ENCODE results near the gene SWI5. TPM values are rescaled to one million over a fixed set of nuclear protein-coding genes. Genes with fewer than 3 reads are reported as not detected.

SWI5 gene
- total RNA-seq, 1 donor from 2014 or later, result 18.9 TPM

DNA sequence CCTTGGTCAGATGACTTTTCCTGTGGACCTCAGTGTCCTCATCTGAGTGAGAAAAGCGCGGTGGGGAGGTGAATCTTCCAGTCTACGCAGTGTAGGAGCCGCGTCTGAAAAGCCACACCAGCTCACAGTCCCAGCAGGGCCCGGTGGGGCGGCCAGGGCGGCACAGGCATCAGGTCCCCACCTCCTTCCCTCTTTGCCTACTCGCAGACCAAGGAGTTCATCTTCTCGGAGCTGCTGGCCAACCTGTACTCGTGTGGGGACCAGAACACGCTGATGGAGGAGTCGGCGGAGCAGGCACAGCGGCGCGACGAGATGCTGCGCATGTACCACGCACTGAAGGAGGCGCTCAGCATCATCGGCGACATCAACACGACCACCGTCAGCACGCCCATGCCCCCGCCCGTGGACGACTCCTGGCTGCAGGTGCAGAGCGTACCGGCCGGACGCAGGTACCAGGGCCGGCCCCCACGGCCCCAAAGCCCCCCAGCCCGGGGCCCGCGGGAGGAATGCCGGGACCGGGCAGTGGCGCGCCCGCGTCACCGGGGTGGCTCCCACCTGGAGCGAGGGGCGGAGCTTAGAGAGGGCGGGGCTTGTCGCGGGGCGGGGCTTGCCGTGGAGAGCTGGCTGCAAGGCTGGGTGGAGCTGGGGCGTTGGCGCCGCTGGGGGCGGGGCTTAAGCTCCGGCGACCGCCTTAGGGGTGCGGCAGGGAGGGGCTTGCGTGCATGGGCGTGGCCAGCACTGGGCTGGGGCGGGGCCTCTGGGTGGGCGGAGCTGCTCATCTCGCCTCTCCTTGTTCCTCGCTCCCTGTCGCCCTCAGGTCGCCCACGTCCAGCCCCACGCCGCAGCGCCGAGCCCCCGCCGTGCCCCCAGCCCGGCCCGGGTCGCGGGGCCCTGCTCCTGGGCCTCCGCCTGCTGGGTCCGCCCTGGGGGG is 25.9 kb upstream of the SWI5 start:
- TF ChIP-seq, protein P1, sequence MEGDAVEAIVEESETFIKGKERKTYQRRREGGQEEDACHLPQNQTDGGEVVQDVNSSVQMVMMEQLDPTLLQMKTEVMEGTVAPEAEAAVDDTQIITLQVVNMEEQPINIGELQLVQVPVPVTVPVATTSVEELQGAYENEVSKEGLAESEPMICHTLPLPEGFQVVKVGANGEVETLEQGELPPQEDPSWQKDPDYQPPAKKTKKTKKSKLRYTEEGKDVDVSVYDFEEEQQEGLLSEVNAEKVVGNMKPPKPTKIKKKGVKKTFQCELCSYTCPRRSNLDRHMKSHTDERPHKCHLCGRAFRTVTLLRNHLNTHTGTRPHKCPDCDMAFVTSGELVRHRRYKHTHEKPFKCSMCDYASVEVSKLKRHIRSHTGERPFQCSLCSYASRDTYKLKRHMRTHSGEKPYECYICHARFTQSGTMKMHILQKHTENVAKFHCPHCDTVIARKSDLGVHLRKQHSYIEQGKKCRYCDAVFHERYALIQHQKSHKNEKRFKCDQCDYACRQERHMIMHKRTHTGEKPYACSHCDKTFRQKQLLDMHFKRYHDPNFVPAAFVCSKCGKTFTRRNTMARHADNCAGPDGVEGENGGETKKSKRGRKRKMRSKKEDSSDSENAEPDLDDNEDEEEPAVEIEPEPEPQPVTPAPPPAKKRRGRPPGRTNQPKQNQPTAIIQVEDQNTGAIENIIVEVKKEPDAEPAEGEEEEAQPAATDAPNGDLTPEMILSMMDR (IDR thresholded peaks at IDR 0.05), result no peak
- no peaks in the 10 kb centered on the region for H3K27me3 ChIP-seq
- H3K4me1 ChIP-seq, result peaks cover 18% of the 10 kb centered on the region
- ATAC-seq, result peak; percentile 97
- H3K36me3 ChIP-seq, result no peaks in the 10 kb centered on the region
- no peak overlapping the region for H3K27ac ChIP-seq
- DNase-seq, result peak; percentile 96
- peak overlapping the region; percentile 46 for H3K4me3 ChIP-seq
- intact Hi-C loops (cut with DNase I), result no loop called here
- H3K9me3 ChIP-seq, result no peaks in the 10 kb centered on the region

DNA sequence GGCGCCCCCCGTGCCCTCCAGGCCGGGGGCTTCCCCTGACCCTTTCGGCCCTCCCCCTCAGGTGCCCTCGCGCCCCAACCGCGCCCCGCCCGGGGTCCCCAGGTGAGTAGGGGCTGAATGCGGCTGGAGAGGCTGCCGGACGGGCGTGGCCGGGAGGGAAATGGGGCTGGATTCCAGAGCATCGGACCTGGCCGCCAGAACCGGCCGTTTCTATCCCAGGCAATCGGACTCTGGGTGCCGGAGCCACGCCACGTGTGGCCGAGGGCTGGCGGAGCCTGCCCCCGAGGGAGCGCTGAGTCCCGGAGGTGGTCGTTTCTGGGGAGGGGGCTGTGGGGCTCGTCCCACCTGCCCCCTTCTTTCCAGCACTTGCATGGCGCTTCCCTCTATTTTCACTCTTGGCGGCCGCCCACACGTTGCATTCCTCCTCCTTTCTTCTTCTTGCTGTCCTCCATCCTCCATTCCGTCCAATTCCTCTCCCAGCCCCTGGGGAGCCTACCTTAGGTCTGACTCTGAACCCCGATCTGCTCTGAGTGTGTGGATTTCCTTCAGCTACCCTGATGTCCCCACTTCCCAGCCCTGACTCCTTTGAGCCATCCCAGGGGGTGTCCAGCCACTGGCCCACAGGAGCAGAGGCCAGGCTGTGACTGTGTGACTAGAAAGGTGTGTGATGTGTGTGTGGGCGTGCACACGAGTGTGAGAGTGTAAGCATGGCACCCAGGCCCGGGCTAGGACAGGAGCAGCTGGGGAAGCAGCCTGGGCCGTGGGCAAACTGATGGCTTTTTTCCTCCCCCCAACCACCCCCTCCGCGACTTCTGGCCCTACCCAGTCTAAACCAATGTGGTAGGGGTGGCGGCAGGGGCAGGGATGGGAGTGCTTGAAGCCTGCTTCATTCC is 25.0 kb upstream of the SWI5 start:
- peaks cover 9% of the 10 kb centered on the region for H3K4me1 ChIP-seq
- intact Hi-C loops (cut with DNase I), result no loop called here
- TF ChIP-seq, protein P1 (IDR thresholded peaks at IDR 0.05), result no peak
- no peaks in the 10 kb centered on the region for H3K9me3 ChIP-seq
- peaks cover 3% of the 10 kb centered on the region for H3K36me3 ChIP-seq
- no peak overlapping the region for H3K27ac ChIP-seq
- H3K4me3 ChIP-seq, result peak overlapping the region; percentile 42
- DNase-seq, result no peak
- no peak for ATAC-seq
- no peaks in the 10 kb centered on the region for H3K27me3 ChIP-seq

DNA sequence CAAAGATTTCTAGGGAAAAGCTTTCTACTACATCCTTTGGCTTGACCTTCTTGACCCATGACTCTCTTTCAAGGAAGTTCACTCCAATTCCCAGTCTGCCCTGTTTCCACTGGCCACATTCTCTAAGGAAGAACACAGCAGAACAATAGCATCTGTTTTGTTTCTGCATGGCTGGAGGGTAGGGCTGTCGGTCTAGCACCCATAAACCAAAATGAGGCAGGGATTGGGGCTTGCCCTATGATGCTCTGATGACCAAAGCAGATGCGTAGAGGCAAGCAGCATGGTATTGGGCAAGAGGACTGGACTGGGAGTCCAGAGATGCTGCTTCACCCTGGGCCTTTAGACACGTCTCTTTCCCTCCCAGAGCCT is 24.4 kb upstream of the SWI5 start:
- peaks cover 9% of the 10 kb centered on the region for H3K36me3 ChIP-seq
- intact Hi-C loops (cut with DNase I), result no loop called here
- TF ChIP-seq, protein P1 (IDR thresholded peaks at IDR 0.05), result no peak
- DNase-seq (no peak), ATAC-seq (no peak)
- H3K9me3 ChIP-seq, result no peaks in the 10 kb centered on the region
- H3K4me1 ChIP-seq, result peaks cover 7% of the 10 kb centered on the region
- no peaks in the 10 kb centered on the region for H3K27me3 ChIP-seq
- no peak overlapping the region for H3K4me3 ChIP-seq
- no peak overlapping the region for H3K27ac ChIP-seq

DNA sequence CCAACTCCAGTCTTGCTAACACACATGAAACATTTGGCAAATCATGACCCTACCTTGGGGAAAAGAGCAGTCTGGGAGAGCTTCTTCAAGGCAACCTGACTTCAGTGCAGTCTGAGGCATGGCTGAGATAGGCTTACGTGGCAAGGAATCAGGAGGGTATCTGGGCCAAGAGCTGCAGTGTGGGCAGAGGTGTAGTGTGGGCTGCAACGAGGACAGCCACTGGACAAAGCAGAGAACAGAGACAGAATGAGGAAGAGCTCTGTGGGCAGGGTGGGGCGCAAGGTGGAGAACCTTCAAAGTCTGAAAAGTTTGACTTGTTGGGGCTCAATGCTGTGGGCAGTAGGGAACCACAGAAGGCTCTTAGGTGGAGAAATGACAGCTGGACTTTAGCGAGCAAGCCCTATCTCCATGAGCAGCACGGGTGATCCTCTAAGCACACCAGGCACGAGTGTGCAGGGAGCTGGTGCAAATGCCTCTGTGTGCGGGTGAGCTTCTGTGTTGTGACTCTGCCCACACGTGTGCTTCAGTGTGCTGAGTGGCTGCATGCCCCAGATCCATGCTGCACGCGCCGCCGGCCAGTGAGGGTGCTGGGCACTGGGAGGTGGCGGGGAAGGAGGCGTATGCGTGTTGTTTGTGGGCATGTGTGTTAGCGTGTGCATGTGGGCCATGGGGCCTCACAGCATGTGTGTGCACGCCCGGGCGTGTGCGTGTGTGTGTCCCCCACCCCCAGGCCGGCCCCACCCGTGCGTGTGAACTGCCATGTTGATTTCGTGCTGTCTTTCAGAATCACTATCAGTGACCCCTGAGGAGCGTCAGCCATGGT is 23.5 kb upstream of the SWI5 start:
- TF ChIP-seq, protein P1 (IDR thresholded peaks at IDR 0.05), result no peak
- Histone ChIP-seq H3K27ac (no peak overlapping the region), H3K9me3 (no peaks in the 10 kb centered on the region), H3K27me3 (no peaks in the 10 kb centered on the region), H3K4me1 (peaks cover 7% of the 10 kb centered on the region), H3K36me3 (peaks cover 17% of the 10 kb centered on the region), H3K4me3 (no peak overlapping the region)
- intact Hi-C loops (cut with DNase I), result no loop called here
- ATAC-seq, result no peak
- DNase-seq, result no peak

Measured in upper lobe of right lung (tissue), 1 donor.